SH-SY5Y (cell line): ENCODE results near the gene PHC2.

ENCODE experiments used
- GATA2 ChIP-seq: IDR thresholded peaks from 2 replicates; pipeline ENCODE4 v1.6.1; 2011; ENCODE audit warnings: mild to moderate bottlenecking, low read depth, low read length
- GATA3 ChIP-seq: IDR thresholded peaks from 2 replicates; pipeline ENCODE4 v1.6.1; 2011; ENCODE audit warnings: low read depth, mild to moderate bottlenecking, low read length, moderate library complexity

DNA sequence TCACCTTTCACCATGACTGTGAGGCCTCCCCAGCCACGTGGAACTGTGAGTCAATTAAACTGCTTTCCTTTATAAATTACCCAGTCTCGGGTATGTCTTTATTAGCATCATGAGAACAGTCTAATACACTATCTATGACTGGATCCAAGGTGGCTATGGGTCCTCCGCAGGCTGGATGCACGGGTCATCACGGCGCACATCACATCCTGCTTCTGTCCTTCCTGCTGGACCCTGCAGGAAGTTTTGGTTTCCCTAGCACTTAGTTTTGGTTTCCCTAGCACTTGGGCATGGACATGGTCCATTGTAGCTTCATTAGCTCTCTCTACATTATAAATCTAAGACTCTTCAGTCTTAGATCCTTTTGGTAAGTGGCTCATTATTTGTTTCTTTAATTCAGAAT is 14.2 kb upstream of the PHC2 start:
- TF ChIP-seq GATA2 (no peak), GATA3 (no peak)
